Activated CD8-positive, alpha-beta memory T cell treated with anti-CD3 and anti-CD28 coated beads, Interleukin-2, amount 50 U/mL, for 1 hour (primary cell): Measurements from ENCODE around the gene CDH11.

ENCODE experiments used
- DNase-seq: peaks from one replicate; pipeline ENCODE4 v3.0.0-alpha.2; 2020; ENCODE audit errors: extremely low read depth

CDH11 gene

GRCh38 chr16:65070831-65071432 lies 50.9 kb downstream of the CDH11 start:
- DNase-seq, result no peak

- DNase-seq, result no peak
Measured at GRCh38 chr16:65069766-65070165, 52.1 kb downstream of the CDH11 start.

- no peak for DNase-seq
Measured at GRCh38 chr16:65069065-65069464, 52.8 kb downstream of the CDH11 start.

GRCh38 chr16:65068151-65068740 lies 53.6 kb downstream of the CDH11 start:
- DNase-seq, result no peak

- DNase-seq, result no peak
Measured at GRCh38 chr16:65066651-65067050, 55.2 kb downstream of the CDH11 start.

- no peak for DNase-seq
Measured at GRCh38 chr16:65065031-65065430, 56.8 kb downstream of the CDH11 start.

- no peak for DNase-seq
Measured at GRCh38 chr16:65064131-65064530, 57.7 kb downstream of the CDH11 start.

- no peak for DNase-seq
Measured at GRCh38 chr16:65062736-65063583, 58.9 kb downstream of the CDH11 start.

- DNase-seq, result no peak
Measured at GRCh38 chr16:65061935-65062518, 59.8 kb downstream of the CDH11 start.

GRCh38 chr16:65061263-65061662 lies 60.6 kb downstream of the CDH11 start:
- no peak for DNase-seq

GRCh38 chr16:65059406-65059980 lies 62.4 kb downstream of the CDH11 start:
- DNase-seq, result no peak

- DNase-seq, result no peak
Measured at GRCh38 chr16:65057184-65057583, 64.7 kb downstream of the CDH11 start.

- no peak for DNase-seq
Measured at GRCh38 chr16:65054457-65054856, 67.4 kb downstream of the CDH11 start.

- DNase-seq, result no peak
Measured at GRCh38 chr16:65049679-65050078, 72.2 kb downstream of the CDH11 start.

- no peak for DNase-seq
Measured at GRCh38 chr16:65045961-65046360, 75.9 kb downstream of the CDH11 start.

GRCh38 chr16:65044873-65045272 lies 77.0 kb downstream of the CDH11 start:
- no peak for DNase-seq

GRCh38 chr16:65044026-65044425 lies 77.8 kb downstream of the CDH11 start:
- no peak for DNase-seq

GRCh38 chr16:65042438-65043365 lies 79.2 kb downstream of the CDH11 start:
- no peak for DNase-seq

- DNase-seq, result no peak
Measured at GRCh38 chr16:65041667-65042066, 80.2 kb downstream of the CDH11 start.

- no peak for DNase-seq
Measured at GRCh38 chr16:65038100-65038499, 83.8 kb downstream of the CDH11 start.

- DNase-seq, result no peak
Measured at GRCh38 chr16:65037556-65037955, 84.3 kb downstream of the CDH11 start.
